Cardiac muscle cell (in vitro differentiated cells and primary cell): ENCODE data around the gene VWF. TPM values are rescaled to one million over a fixed set of nuclear protein-coding genes. Genes with fewer than 3 reads are reported as not detected.
"Not testable (repeated sequence)": the region's sequence is repeated elsewhere in the genome, so short reads cannot be mapped to it uniquely, and the experiment has no call there.

ENCODE experiments used
- DNase-seq, 2 donors: peaks; one replicate each; pipeline versions ENCODE4 v3.0.0 to v3.0.0-alpha.2; 2010 to 2017; ENCODE audit warnings: low read depth in 1 of 2, low spot score in 1 of 2
- H3K27ac ChIP-seq: fragments of 200-600 bp; sonication (generic); 2 replicates; pipeline ENCODE4 v1.5.1; 2016
- H3K27me3 ChIP-seq: fragments of 200-600 bp; sonication (generic); 2 replicates; pipeline ENCODE4 v1.6.0; 2016; ENCODE audit warnings: control low read depth
- H3K36me3 ChIP-seq: fragments of 200-600 bp; sonication (generic); 2 replicates; pipeline ENCODE4 v1.5.1; 2016; ENCODE audit warnings: control low read depth
- H3K4me1 ChIP-seq: fragments of 200-600 bp; sonication (generic); 2 replicates; pipeline ENCODE4 v1.8.1; 2017; ENCODE audit warnings: low read depth, mild to moderate bottlenecking, mixed run types
- H3K4me3 ChIP-seq: fragments of 200-600 bp; sonication (generic); 2 replicates; pipeline ENCODE4 v1.5.1; 2016; ENCODE audit warnings: mild to moderate bottlenecking
- H3K9me3 ChIP-seq: fragments of 200-600 bp; sonication (generic); 2 replicates; pipeline ENCODE4 v1.5.1; 2017; ENCODE audit warnings: low read depth, mild to moderate bottlenecking, control low read depth
- CTCF ChIP-seq: IDR thresholded peaks from 2 replicates; pipeline ENCODE4 v1.5.1; 2012; ENCODE audit warnings: low read depth, mild to moderate bottlenecking, low read length
- polyA plus RNA-seq: library from polyadenylated mRNA; unstranded; fragments of >200 nt; fragmentation: Nextera tagmentation; extraction: Ambion mirVana; gene quantifications from 2 replicates; pipeline ENCODE4 v1.2.1, GENCODE V29; 2016
- total RNA-seq: library from RNA; depleted of rRNA; stranded (reverse); fragments of >200 nt; gene quantifications from 2 replicates; pipeline ENCODE4 v1.2.3, GENCODE V29; 2016

The VWF gene
- total and polyA plus RNA-seq, 2 experiments from 2014 or later = 0.03 TPM; not detected in 1

- TF ChIP-seq CTCF = no peak
- H3K4me1 ChIP-seq = no peaks in the 10 kb centered on the region
- DNase-seq = no peak
- no peaks in the 10 kb centered on the region for H3K27me3 ChIP-seq
- no peaks in the 10 kb centered on the region for H3K9me3 ChIP-seq
- no peak overlapping the region for H3K27ac ChIP-seq
- no peaks in the 10 kb centered on the region for H3K36me3 ChIP-seq
- no peak overlapping the region for H3K4me3 ChIP-seq
Measured at GRCh38 chr12:6020930-6021329, 103.5 kb downstream of the VWF start.

DNA sequence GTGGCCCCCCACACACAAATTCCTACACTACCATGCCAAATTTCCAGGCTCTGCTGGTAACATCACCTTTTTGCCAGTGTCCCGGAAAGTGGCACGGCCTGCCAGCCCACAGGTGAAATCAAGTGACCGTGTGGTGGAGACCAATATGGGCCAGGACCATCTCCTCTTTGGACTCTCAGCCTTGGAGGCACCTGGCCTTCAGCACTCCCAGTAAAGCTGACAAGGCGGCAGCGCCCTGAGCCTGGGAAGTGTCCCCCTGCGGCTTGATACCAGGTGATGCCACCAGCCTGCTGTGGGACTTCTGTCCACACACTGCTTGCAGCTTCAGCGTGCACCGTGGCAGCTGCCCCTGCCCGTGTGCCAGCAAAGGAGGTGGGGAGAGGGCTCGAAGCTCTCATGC lies 104.0 kb downstream of the VWF start:
- not testable (repeated sequence) for H3K36me3 ChIP-seq, H3K27ac ChIP-seq, DNase-seq, H3K9me3 ChIP-seq, H3K4me1 ChIP-seq, H3K4me3 ChIP-seq, H3K27me3 ChIP-seq

- not testable (repeated sequence) for H3K4me1 ChIP-seq, H3K9me3 ChIP-seq, H3K36me3 ChIP-seq, H3K27ac ChIP-seq, DNase-seq, H3K4me3 ChIP-seq, H3K27me3 ChIP-seq
Measured at GRCh38 chr12:6019256-6019655, 105.2 kb downstream of the VWF start.

GRCh38 chr12:6018265-6018664 lies 106.2 kb downstream of the VWF start:
- no peak for TF ChIP-seq CTCF
- no peak overlapping the region for H3K4me3 ChIP-seq
- H3K4me1 ChIP-seq = no peaks in the 10 kb centered on the region
- no peak overlapping the region for H3K27ac ChIP-seq
- no peaks in the 10 kb centered on the region for H3K27me3 ChIP-seq
- no peaks in the 10 kb centered on the region for H3K36me3 ChIP-seq
- no peaks in the 10 kb centered on the region for H3K9me3 ChIP-seq
- DNase-seq = no peak

DNA sequence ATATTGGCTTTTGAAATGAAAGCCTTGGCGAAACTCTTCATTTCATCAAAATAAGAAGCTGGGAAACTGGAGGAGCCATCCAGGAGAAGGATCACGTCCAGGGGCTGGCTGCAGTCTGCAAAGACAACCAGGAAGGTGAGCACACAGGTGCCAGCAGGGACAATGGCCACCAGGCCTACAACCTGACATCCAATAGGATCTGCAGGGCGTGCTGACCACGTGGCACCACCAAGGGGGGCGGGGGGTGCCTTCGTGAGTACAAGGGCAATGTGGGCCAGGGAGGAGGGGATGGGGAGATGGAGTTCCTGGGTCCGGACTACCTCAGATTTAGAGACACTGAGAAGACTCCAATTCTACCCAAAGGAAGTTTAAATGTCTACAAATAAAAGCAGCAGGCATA lies 107.7 kb downstream of the VWF start:
- Histone ChIP-seq H3K27ac (no peak overlapping the region), H3K27me3 (no peaks in the 10 kb centered on the region), H3K4me1 (no peaks in the 10 kb centered on the region), H3K4me3 (no peak overlapping the region), H3K36me3 (no peaks in the 10 kb centered on the region), H3K9me3 (no peaks in the 10 kb centered on the region)
- no peak for TF ChIP-seq CTCF
- DNase-seq = no peak

DNA sequence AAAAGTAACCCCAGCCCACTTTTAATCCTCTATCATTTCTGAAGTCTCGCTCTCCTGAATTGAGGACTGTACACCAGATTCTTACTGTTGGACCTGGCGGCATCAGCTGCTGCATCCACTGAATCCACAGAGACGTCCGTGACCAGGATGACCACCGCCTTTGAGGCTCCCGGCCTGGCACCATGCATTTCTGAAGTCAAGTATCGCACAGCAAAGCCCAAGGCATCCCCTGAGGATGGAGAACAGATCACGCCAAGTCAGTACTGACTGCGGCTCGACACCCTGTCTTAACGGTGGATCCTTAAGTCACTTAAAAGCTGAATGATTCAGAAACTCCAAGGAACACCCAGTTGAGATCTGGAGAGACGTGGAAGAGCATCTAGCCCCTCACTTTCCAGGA lies 108.5 kb downstream of the VWF start:
- not testable (repeated sequence) for H3K36me3 ChIP-seq, H3K9me3 ChIP-seq, H3K27ac ChIP-seq, H3K4me3 ChIP-seq, H3K4me1 ChIP-seq, DNase-seq, H3K27me3 ChIP-seq

- not testable (repeated sequence) for H3K4me3 ChIP-seq, H3K27me3 ChIP-seq, DNase-seq, H3K9me3 ChIP-seq, H3K27ac ChIP-seq, H3K36me3 ChIP-seq, H3K4me1 ChIP-seq
Measured at GRCh38 chr12:6015271-6015670, 109.2 kb downstream of the VWF start.

- H3K9me3 ChIP-seq, H3K27me3 ChIP-seq, H3K36me3 ChIP-seq, DNase-seq, H3K27ac ChIP-seq, H3K4me1 ChIP-seq, H3K4me3 ChIP-seq: not testable (repeated sequence)
Measured at GRCh38 chr12:6010631-6011350, 113.7 kb downstream of the VWF start.
